Measurements from ENCODE around the gene LIN52. TPM values are rescaled to one million over a fixed set of nuclear protein-coding genes. Genes with fewer than 3 reads are reported as not detected.

Gene LIN52
- total and polyA plus RNA-seq, 2 of the 8 experiments (the other 6 are each of a cell fraction or from before 2014, with no cell fraction given): 6.8 to 11.6 TPM

- Histone ChIP-seq H3K4ac (replicated peaks; ENCODE audit: insufficient read length, low read depth, low read length) (no peak overlapping the region), H3K4me1 (replicated peaks in 1 of 4; ENCODE audit: control insufficient read depth in 3 of 4, insufficient read depth in 4 of 4, low read length in 3 of 4) (peaks cover 0 to 7% (median 0%) of the 10 kb centered on the region in 4 experiments; a peak in 1 of 7 replicates), H3K4me2 (ENCODE audit: insufficient read depth in 1 of 2, low read depth in 2 of 2, low read length in 2 of 2) (no peak overlapping the region), H2BK5ac (ENCODE audit: low read depth, low read length) (no peak overlapping the region), H2BK20ac (ENCODE audit: low read length) (no peak overlapping the region), H3K79me2 (ENCODE audit: control insufficient read depth in 1 of 2, insufficient read depth in 2 of 2, low read length in 2 of 2) (no peaks in the 10 kb centered on the region), H3K56ac (replicated peaks; ENCODE audit: insufficient read length, low read depth, low read length) (no peak overlapping the region), H2AFZ (ENCODE audit: low read length) (no peak overlapping the region), H3K9ac (replicated peaks in 1 of 4; ENCODE audit: extremely low read depth in 1 of 4, low read depth in 3 of 4, low read length in 3 of 4) (no peak overlapping the region), H3K36me3 (ENCODE audit: control insufficient read depth in 2 of 4, insufficient read depth in 4 of 4, low read length in 3 of 4) (no peaks in the 10 kb centered on the region), H4K8ac (ENCODE audit: extremely low read depth, insufficient read depth, low read length) (no peak overlapping the region), H3K27me3 (replicated peaks in 1 of 4; ENCODE audit: control insufficient read depth in 3 of 4, extremely low read depth in 1 of 4, insufficient read depth in 3 of 4, low read length in 3 of 4) (peaks cover 0 to 20% (median 15%) of the 10 kb centered on the region in 4 experiments; a peak in 6 of 7 replicates), H3K23ac (ENCODE audit: insufficient read length) (no peak overlapping the region), H2BK12ac (ENCODE audit: low read depth, low read length) (no peak overlapping the region), H2BK120ac (replicated peaks; ENCODE audit: low read depth, low read length) (no peak overlapping the region), H3K4me3 (ENCODE audit: extremely low read depth in 1 of 4, insufficient read depth in 2 of 4, low read depth in 3 of 4, low read length in 4 of 4) (no peak overlapping the region), H4K91ac (replicated peaks; ENCODE audit: insufficient read length, low read length) (no peak overlapping the region), H3K18ac (ENCODE audit: extremely low read depth, low read length) (no peak overlapping the region), H4K5ac (ENCODE audit: insufficient read length, low read depth, low read length) (no peak overlapping the region), H2AK5ac (ENCODE audit: low read depth, low read length) (no peak overlapping the region), H3K14ac (ENCODE audit: insufficient read length) (no peak overlapping the region), H4K20me1 (replicated peaks in 1 of 2; ENCODE audit: control insufficient read depth in 1 of 2, insufficient read depth in 2 of 2, low read length in 2 of 2) (peaks cover 0 to 3% of the 10 kb centered on the region in 2 experiments), H3K23me2 (ENCODE audit: low read depth, low read length) (no peaks in the 10 kb centered on the region), H2BK15ac (ENCODE audit: low read length) (no peak overlapping the region), H3K9me3 (ENCODE audit: insufficient read depth in 2 of 2, low read depth in 1 of 2, low read length in 1 of 2) (no peaks in the 10 kb centered on the region), H3K27ac (ENCODE audit: low read depth, low read length) (no peak overlapping the region), H3K79me1 (ENCODE audit: low read depth, low read length) (no peaks in the 10 kb centered on the region)
- 81% methylated on average over 4 of the region's 4 CpGs; no CpG with 5 or more reads in 1 of the 2 experiments for WGBS, 2 experiments (ENCODE audit: extremely low coverage in 1 of 2, insufficient coverage in 1 of 2, insufficient read length in 1 of 2, insufficient replicate concordance in 2 of 2, low coverage in 1 of 2, low lambda C conversion rate in 2 of 2, missing lambda C conversion rate in 1 of 2)
- ChIA-PET CTCF (ENCODE audit: partially characterized antibody) (interaction anchor here (0.7 to 7.2 kb wide), 24 partner anchors 10 to 286 kb away, joined by 3 to 139 read pairs (median 4); partner anchors contain the start of genes ABCD4 and VSX2), POLR2A (ENCODE audit: partially characterized antibody) (no interaction called here)
- FAIRE-seq: no peak
- DNase-seq (ENCODE audit: low read depth in 1 of 2, low spot score in 2 of 2): no peak
- TF ChIP-seq PHF8 (conservative IDR thresholded peaks at IDR 0.05; ENCODE audit: low read depth, low read length) (no peak), KDM4A (IDR thresholded peaks at IDR 0.05; ENCODE audit: low read depth, low read length, severe bottlenecking) (no peak), ASH2L (IDR thresholded peaks at IDR 0.05; ENCODE audit: low read length) (no peak)
Observed at GRCh38 chr14:74218462-74218861, 133.7 kb downstream of the LIN52 start.

All from H1 (cell line).